HL-60 (cell line): ENCODE measurements around the gene SH3RF2.
A peak's percentile ranks its signal among the peaks of the same experiment; 100 is the strongest.

Experiments
- POLR2AphosphoS5 ChIP-seq: IDR thresholded peaks from 2 replicates; pipeline ENCODE4 v1.6.1; 2012; ENCODE audit warnings: low read depth
- TF ChIP-seq, protein P1 (sequence below): IDR thresholded peaks from one replicate; pipeline ENCODE4 v1.5.1; 2011; ENCODE audit warnings: low read length, control low read depth, inconsistent platforms; ENCODE audit not compliant: insufficient read depth

- TF ChIP-seq, protein P1, sequence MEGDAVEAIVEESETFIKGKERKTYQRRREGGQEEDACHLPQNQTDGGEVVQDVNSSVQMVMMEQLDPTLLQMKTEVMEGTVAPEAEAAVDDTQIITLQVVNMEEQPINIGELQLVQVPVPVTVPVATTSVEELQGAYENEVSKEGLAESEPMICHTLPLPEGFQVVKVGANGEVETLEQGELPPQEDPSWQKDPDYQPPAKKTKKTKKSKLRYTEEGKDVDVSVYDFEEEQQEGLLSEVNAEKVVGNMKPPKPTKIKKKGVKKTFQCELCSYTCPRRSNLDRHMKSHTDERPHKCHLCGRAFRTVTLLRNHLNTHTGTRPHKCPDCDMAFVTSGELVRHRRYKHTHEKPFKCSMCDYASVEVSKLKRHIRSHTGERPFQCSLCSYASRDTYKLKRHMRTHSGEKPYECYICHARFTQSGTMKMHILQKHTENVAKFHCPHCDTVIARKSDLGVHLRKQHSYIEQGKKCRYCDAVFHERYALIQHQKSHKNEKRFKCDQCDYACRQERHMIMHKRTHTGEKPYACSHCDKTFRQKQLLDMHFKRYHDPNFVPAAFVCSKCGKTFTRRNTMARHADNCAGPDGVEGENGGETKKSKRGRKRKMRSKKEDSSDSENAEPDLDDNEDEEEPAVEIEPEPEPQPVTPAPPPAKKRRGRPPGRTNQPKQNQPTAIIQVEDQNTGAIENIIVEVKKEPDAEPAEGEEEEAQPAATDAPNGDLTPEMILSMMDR = no peak
- TF ChIP-seq POLR2AphosphoS5 = peak; percentile 23; the same call in 1 of the 2 replicates
Observed at GRCh38 chr5:146076028-146076427, 139.7 kb downstream of the SH3RF2 start.
